DMS53 (cell line): ENCODE results near the gene ENOX1.
"Not testable (repeated sequence)": the region's sequence is repeated elsewhere in the genome, so short reads cannot be mapped to it uniquely, and the experiment has no call there.

Experiments used
- DNase-seq: peaks from one replicate; lab custom pipeline; 2025; lab: John Stamatoyannopoulos, UW

Gene ENOX1

GRCh38 chr13:43354153-43354945 is 432.4 kb downstream of the ENOX1 start:
- no peak for DNase-seq

GRCh38 chr13:43353631-43354030 is 433.1 kb downstream of the ENOX1 start:
- no peak for DNase-seq

- not testable (repeated sequence) for DNase-seq
These were observed 435.2 kb downstream of the ENOX1 start for GRCh38 chr13:43351612-43352011.

- DNase-seq = no peak
These were observed 438.4 kb downstream of the ENOX1 start for GRCh38 chr13:43348397-43348796.

GRCh38 chr13:43347877-43348276 is 438.9 kb downstream of the ENOX1 start:
- no peak for DNase-seq

GRCh38 chr13:43346427-43346826 is 440.3 kb downstream of the ENOX1 start:
- no peak for DNase-seq

- no peak for DNase-seq
These were observed 443.1 kb downstream of the ENOX1 start for GRCh38 chr13:43343645-43344044.

- DNase-seq = no peak
These were observed 446.8 kb downstream of the ENOX1 start for GRCh38 chr13:43339805-43340550.

- no peak for DNase-seq
These were observed 447.5 kb downstream of the ENOX1 start for GRCh38 chr13:43339145-43339804.

- DNase-seq = no peak
These were observed 451.0 kb downstream of the ENOX1 start for GRCh38 chr13:43335764-43336163.

- DNase-seq = no peak
These were observed 453.6 kb downstream of the ENOX1 start for GRCh38 chr13:43333176-43333575.

GRCh38 chr13:43331672-43332071 is 455.1 kb downstream of the ENOX1 start:
- DNase-seq = no peak

- DNase-seq = no peak
These were observed 457.1 kb downstream of the ENOX1 start for GRCh38 chr13:43329702-43330101.

GRCh38 chr13:43328907-43329306 is 457.9 kb downstream of the ENOX1 start:
- DNase-seq = no peak

GRCh38 chr13:43326100-43326499 is 460.7 kb downstream of the ENOX1 start:
- no peak for DNase-seq

GRCh38 chr13:43325636-43326035 is 461.1 kb downstream of the ENOX1 start:
- DNase-seq = no peak

GRCh38 chr13:43324129-43324528 is 462.6 kb downstream of the ENOX1 start:
- no peak for DNase-seq

- no peak for DNase-seq
These were observed 466.9 kb downstream of the ENOX1 start for GRCh38 chr13:43319617-43320444.

- no peak for DNase-seq
These were observed 469.8 kb downstream of the ENOX1 start for GRCh38 chr13:43316946-43317353.

- no peak for DNase-seq
These were observed 470.5 kb downstream of the ENOX1 start for GRCh38 chr13:43316281-43316680.

GRCh38 chr13:43315522-43315921 is 471.2 kb downstream of the ENOX1 start:
- no peak for DNase-seq

- no peak for DNase-seq
These were observed 477.5 kb downstream of the ENOX1 start for GRCh38 chr13:43309311-43309710.
